SK-N-SH treated with all-trans-retinoic acid at 6 μM for 48 hours (cell line): ENCODE measurements around the gene RASSF4.

Experiments used
- ARNTL ChIP-seq: fragments of 450-650 bp; formaldehyde crosslinking; IDR thresholded peaks from 2 replicates; pipeline ENCODE4 v1.5.0; 2020; ENCODE audit warnings: low read depth, mild to moderate bottlenecking, moderate library complexity, borderline replicate concordance
- CSDC2 ChIP-seq: fragments of 250-450 bp; sonication (Bioruptor Pico); IDR thresholded peaks from 2 replicates; pipeline ENCODE4 v1.5.0; 2020; ENCODE audit warnings: mild to moderate bottlenecking, moderate library complexity
- ESRRG ChIP-seq: fragments of 250-450 bp; sonication (Bioruptor Pico); IDR thresholded peaks from 2 replicates; pipeline ENCODE4 v1.6.1; 2021; ENCODE audit warnings: mild to moderate bottlenecking
- ZC3H10 ChIP-seq: fragments of 250-450 bp; sonication (Bioruptor Pico); IDR thresholded peaks from 2 replicates; pipeline ENCODE4 v1.5.1; 2021; ENCODE audit warnings: mild to moderate bottlenecking, moderate library complexity
- ZFP30 ChIP-seq: fragments of 450-650 bp; formaldehyde crosslinking; IDR thresholded peaks from 2 replicates; pipeline ENCODE4 v1.5.0; 2022; ENCODE audit warnings: mild to moderate bottlenecking, moderate library complexity
- ZNF565 ChIP-seq: fragments of 450-650 bp; formaldehyde crosslinking; conservative IDR thresholded peaks from 2 replicates; pipeline ENCODE4 v1.5.0; 2020; ENCODE audit warnings: low read depth, mild to moderate bottlenecking, moderate library complexity
- TF ChIP-seq, protein P1 (sequence below): fragments of 250-450 bp; sonication (Bioruptor Pico); IDR thresholded peaks from 2 replicates; pipeline ENCODE4 v1.8.0; 2020; ENCODE audit warnings: mild to moderate bottlenecking, moderate library complexity, borderline replicate concordance
- TF ChIP-seq, protein P2 (sequence below): fragments of 250-450 bp; sonication (Bioruptor Pico); IDR thresholded peaks from 2 replicates; pipeline ENCODE4 v1.8.0; 2021; ENCODE audit warnings: low read depth, mild to moderate bottlenecking, moderate library complexity, borderline replicate concordance
- TF ChIP-seq, protein P3 (sequence below): fragments of 250-450 bp; sonication (Bioruptor Pico); IDR thresholded peaks from 2 replicates; pipeline ENCODE4 v1.5.1; 2020; ENCODE audit warnings: low read depth, mild to moderate bottlenecking, moderate library complexity

DNA sequence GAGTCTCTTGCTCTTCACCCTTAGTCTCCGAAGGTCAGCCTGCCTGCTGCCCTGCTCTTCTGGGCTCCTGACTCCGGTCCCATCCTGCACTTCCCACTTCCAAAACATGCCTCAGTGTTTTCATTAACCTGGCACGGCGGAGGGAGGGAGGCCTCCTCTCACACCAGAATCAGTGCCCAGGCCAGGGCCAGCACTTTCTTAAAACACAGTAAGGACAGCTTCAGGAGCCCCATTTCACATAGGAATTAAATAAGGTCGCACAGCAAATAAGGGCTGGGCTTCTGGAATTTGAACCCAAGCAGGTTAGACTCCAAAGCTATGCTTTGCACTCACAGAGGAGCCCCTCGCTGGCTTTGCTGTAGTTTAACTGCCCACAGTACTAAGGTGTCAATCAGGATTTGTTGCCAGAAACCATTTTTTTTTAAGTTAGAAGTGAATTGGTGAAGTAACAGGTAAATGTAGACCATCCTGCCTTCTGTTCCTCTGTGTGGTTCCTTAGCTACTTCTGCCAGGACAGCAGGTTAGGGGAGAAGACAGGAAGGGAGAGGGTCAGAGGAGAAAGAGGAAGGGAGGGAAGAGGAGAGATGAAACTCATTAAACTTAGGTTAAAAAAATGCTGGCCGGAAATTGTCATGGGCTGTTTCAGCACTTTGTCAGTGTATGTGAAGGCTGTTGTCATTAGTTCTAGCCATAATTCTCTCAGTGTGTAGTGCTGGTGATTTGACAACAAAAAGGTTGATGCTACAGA, 1.1 kb downstream of the RASSF4 start:
- TF ChIP-seq ZFP30 (CRISPR knock-in tag) (no peak), ZC3H10 (CRISPR knock-in tag) (no peak), CSDC2 (CRISPR knock-in tag) (no peak), ARNTL (CRISPR knock-in tag) (no peak), ESRRG (no peak), ZNF565 (CRISPR knock-in tag) (no peak)
- TF ChIP-seq, protein P1, sequence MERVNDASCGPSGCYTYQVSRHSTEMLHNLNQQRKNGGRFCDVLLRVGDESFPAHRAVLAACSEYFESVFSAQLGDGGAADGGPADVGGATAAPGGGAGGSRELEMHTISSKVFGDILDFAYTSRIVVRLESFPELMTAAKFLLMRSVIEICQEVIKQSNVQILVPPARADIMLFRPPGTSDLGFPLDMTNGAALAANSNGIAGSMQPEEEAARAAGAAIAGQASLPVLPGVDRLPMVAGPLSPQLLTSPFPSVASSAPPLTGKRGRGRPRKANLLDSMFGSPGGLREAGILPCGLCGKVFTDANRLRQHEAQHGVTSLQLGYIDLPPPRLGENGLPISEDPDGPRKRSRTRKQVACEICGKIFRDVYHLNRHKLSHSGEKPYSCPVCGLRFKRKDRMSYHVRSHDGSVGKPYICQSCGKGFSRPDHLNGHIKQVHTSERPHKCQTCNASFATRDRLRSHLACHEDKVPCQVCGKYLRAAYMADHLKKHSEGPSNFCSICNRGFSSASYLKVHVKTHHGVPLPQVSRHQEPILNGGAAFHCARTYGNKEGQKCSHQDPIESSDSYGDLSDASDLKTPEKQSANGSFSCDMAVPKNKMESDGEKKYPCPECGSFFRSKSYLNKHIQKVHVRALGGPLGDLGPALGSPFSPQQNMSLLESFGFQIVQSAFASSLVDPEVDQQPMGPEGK (CRISPR knock-in tag): no peak
- TF ChIP-seq, protein P2, sequence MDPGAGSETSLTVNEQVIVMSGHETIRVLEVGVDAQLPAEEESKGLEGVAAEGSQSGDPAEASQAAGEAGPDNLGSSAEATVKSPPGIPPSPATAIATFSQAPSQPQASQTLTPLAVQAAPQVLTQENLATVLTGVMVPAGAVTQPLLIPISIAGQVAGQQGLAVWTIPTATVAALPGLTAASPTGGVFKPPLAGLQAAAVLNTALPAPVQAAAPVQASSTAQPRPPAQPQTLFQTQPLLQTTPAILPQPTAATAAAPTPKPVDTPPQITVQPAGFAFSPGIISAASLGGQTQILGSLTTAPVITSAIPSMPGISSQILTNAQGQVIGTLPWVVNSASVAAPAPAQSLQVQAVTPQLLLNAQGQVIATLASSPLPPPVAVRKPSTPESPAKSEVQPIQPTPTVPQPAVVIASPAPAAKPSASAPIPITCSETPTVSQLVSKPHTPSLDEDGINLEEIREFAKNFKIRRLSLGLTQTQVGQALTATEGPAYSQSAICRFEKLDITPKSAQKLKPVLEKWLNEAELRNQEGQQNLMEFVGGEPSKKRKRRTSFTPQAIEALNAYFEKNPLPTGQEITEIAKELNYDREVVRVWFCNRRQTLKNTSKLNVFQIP (CRISPR knock-in tag): no peak
- TF ChIP-seq, protein P3, sequence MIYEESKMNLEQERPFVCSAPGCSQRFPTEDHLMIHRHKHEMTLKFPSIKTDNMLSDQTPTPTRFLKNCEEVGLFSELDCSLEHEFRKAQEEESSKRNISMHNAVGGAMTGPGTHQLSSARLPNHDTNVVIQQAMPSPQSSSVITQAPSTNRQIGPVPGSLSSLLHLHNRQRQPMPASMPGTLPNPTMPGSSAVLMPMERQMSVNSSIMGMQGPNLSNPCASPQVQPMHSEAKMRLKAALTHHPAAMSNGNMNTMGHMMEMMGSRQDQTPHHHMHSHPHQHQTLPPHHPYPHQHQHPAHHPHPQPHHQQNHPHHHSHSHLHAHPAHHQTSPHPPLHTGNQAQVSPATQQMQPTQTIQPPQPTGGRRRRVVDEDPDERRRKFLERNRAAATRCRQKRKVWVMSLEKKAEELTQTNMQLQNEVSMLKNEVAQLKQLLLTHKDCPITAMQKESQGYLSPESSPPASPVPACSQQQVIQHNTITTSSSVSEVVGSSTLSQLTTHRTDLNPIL (CRISPR knock-in tag): no peak
